GM23338 (cell line): ENCODE measurements around the gene F7. TPM values are rescaled to one million over a fixed set of nuclear protein-coding genes. Genes with fewer than 3 reads are reported as not detected.
A peak's percentile ranks its signal among the peaks of the same experiment; 100 is the strongest.

Source experiments
- ATAC-seq: fragments of 200-7000 bp; cut with Tn5 transposase; 3 replicates; pipeline ENCODE4 v1.9.1; 2020
- DNase-seq: peaks from one replicate; pipeline ENCODE4 v3.0.0-alpha.2; 2015; ENCODE audit warnings: low spot score
- H2AFZ ChIP-seq: fragments of 200-600 bp; sonication (generic); 2 replicates; pipeline ENCODE4 v1.8.0; 2016; ENCODE audit warnings: antibody characterized with exemption, mild to moderate bottlenecking, moderate library complexity
- H3F3A ChIP-seq: fragments of 200-600 bp; sonication (generic); replicated peaks from 2 replicates; pipeline ENCODE4 v1.8.0; 2017; ENCODE audit warnings: antibody characterized with exemption, mixed run types, low read depth
- H3K27ac ChIP-seq: fragments of 200-600 bp; sonication (generic); 2 replicates; pipeline ENCODE4 v1.6.1; 2016; ENCODE audit warnings: low read depth
- H3K27me3 ChIP-seq: fragments of 200-600 bp; sonication (generic); 2 replicates; pipeline ENCODE4 v1.8.0; 2016; ENCODE audit warnings: mild to moderate bottlenecking, mixed run types, moderate library complexity; ENCODE audit not compliant: insufficient read depth
- H3K36me3 ChIP-seq: fragments of 200-600 bp; sonication (generic); 2 replicates; pipeline ENCODE4 v1.8.0; 2016; ENCODE audit warnings: mild to moderate bottlenecking; ENCODE audit not compliant: insufficient read depth
- H3K4me1 ChIP-seq: fragments of 200-600 bp; sonication (generic); 2 replicates; pipeline ENCODE4 v1.8.0; 2016; ENCODE audit warnings: mild to moderate bottlenecking, moderate library complexity; ENCODE audit not compliant: insufficient read depth
- H3K4me2 ChIP-seq: fragments of 200-600 bp; sonication (generic); 2 replicates; pipeline ENCODE4 v1.7.1; 2017; ENCODE audit warnings: mixed run types
- H3K4me3 ChIP-seq: fragments of 200-600 bp; sonication (generic); 2 replicates; pipeline ENCODE4 v1.6.1; 2016; ENCODE audit warnings: mixed run types
- H3K79me2 ChIP-seq: fragments of 200-600 bp; sonication (generic); replicated peaks from 2 replicates; pipeline ENCODE4 v1.8.0; 2017; ENCODE audit warnings: mild to moderate bottlenecking; ENCODE audit not compliant: insufficient read depth
- H3K9me2 ChIP-seq: fragments of 200-600 bp; sonication (generic); 2 replicates; pipeline ENCODE4 v1.8.0; 2017; ENCODE audit not compliant: insufficient read depth
- H4K20me1 ChIP-seq: fragments of 200-600 bp; sonication (generic); replicated peaks from 2 replicates; pipeline ENCODE4 v1.8.0; 2017; ENCODE audit warnings: mild to moderate bottlenecking; ENCODE audit not compliant: insufficient read depth
- H3K27ac Mint-ChIP-seq: 2 replicates; pipeline ENCODE4 v1.8.0; 2020; ENCODE audit warnings: inconsistent platforms, mild to moderate bottlenecking, moderate library complexity, mixed read lengths
- H3K27me3 Mint-ChIP-seq: 3 replicates; pipeline ENCODE4 v1.8.0; 2022; ENCODE audit warnings: low read depth, mild to moderate bottlenecking, moderate library complexity, mixed read lengths, inconsistent platforms; ENCODE audit not compliant: insufficient read depth, poor library complexity
- H3K36me3 Mint-ChIP-seq: 3 replicates; pipeline ENCODE4 v1.8.0; 2021; ENCODE audit warnings: low read depth, mild to moderate bottlenecking, inconsistent platforms, moderate library complexity, mixed read lengths
- H3K4me1 Mint-ChIP-seq: 3 replicates; pipeline ENCODE4 v1.8.0; 2020; ENCODE audit warnings: mild to moderate bottlenecking, inconsistent platforms, mixed read lengths
- H3K4me3 Mint-ChIP-seq: 3 replicates; pipeline ENCODE4 v1.8.0; 2021; ENCODE audit warnings: moderate library complexity, mild to moderate bottlenecking, inconsistent platforms, mixed read lengths
- H3K9me3 Mint-ChIP-seq: 3 replicates; pipeline ENCODE4 v1.8.0; 2020; ENCODE audit warnings: moderate library complexity, mild to moderate bottlenecking, inconsistent platforms, mixed read lengths
- NANOG ChIP-seq: IDR thresholded peaks from 2 replicates; pipeline ENCODE4 v1.6.1; 2016; ENCODE audit warnings: antibody characterized with exemption, borderline replicate concordance
- ZNF331 ChIP-seq: fragments of 250-450 bp; sonication (Bioruptor Pico); IDR thresholded peaks from 2 replicates; pipeline ENCODE4 v1.5.0; 2020; ENCODE audit warnings: low read depth, mild to moderate bottlenecking, moderate library complexity
- polyA plus RNA-seq: library from polyadenylated mRNA; unstranded; fragments of >200 nt; fragmentation: Nextera tagmentation; extraction: Ambion mirVana; gene quantifications from 2 replicates; pipeline ENCODE4 v1.2.1, GENCODE V29; 2016
- total RNA-seq: library from RNA; depleted of rRNA; stranded (reverse); fragments of >200 nt; shearing (Covaris generic); gene quantifications from 2 replicates; pipeline ENCODE4 v1.2.3, GENCODE V29; 2014
- TF ChIP-seq, protein P1 (sequence below): fragments of 250-450 bp; sonication (Bioruptor Pico); IDR thresholded peaks from 2 replicates; pipeline ENCODE4 v1.5.0; 2020; ENCODE audit warnings: mild to moderate bottlenecking, moderate library complexity
- TF ChIP-seq, protein P2 (sequence below), 2 experiments: fragments of 200-600 bp in 1 of 2; sonication (generic) in 1 of 2; conservative IDR thresholded peaks; 2 replicates each; pipeline versions ENCODE4 v1.5.1 to v1.6.1; 2016 to 2017; ENCODE audit warnings: antibody characterized with exemption in 2 of 2, low read depth in 2 of 2, mild to moderate bottlenecking in 2 of 2, moderate library complexity in 1 of 2

The F7 gene
- total and polyA plus RNA-seq, 2 experiments from 2014 or later: 0.16 to 0.24 TPM

DNA sequence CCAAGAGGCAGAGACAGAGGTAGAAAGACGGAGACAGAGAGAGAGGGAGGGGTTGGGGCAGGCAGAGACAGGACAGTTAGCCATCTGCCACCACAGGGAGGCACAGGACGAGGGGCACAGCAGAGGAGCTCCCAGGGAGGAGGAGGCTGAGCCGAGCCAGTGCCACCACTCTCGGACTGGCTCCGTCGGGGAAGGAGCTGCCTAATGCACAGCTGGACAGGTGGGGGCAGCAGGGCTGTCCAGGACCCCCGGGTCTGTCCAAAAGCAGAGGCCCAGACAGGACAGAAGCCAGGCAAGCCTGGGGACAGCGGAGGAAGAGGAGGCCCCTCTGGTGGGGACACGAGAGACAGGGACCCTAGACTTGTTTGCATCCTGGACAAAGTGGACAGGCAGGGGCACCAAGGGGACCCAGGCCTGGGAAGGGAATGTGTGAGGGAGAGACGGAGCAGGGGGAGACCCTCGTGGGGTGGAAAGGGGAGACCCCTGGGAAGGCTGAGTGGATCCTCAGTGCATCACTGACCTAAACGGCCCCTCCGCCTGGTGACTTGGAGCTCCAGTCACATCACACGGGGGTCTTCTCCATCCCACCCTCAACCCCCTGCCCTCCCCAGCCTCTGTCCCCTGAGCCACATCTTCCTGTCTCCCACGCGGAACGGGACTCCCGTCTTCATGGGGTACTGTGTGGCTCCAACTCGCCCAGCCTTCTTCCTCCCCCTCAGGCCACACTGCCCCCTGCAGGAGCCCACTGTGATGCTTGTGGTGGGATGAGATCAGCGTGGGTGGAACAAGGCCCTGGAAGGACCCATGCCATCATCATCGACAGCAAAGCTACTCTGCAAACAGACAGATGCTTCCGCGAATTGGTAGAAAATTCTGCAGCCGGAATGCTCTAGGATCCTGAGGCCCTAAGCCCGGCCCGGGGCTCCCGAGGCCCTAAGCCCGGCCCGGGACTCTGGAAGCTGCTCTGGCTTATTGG is 17.9 kb downstream of the F7 start:
- H3K4me3 Mint-ChIP-seq: no peak overlapping the region; the same call in 2 of the 3 replicates
- peak; percentile 50 for DNase-seq

DNA sequence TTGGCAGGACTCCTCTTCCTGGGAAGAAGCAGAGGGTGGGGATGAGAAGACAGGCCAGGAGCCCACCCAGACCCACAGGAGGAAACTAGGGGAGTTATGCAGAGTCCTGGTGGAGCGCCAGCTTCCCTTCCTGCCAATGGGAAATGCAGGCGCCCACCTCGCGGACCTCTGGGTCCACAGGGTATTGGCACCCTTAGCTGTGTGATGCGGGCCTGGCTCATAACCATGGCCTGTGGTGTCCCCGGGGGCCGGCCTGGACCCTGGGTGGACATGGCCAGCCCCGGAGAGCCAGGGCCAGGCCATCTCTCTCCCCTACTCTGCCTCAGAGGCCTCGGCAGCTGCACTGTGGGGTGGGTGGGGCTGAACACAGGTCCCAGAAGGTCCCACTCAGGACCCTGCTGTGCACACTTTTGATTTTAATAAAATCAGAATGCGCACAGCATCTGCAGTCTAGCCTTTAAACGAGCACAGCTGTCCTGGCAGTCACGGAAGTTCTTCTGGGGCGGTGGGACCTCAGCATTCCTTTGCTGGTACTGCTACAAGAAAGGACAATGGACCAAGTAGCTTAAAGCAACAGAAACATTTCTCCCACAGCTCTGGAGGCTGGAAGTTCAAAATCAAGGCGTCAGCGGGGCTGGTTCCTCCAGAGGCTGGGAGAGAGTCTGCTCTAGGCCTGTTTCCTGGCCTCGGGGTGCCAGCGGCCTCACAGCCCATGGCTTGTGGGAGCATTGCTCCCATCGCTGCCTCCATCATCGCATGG is 18.8 kb downstream of the F7 start:
- H3K27ac ChIP-seq: no peak overlapping the region
- ATAC-seq: no peak
- no peaks in the 10 kb centered on the region for H3F3A ChIP-seq
- no peak overlapping the region for H2AFZ ChIP-seq
- H3K4me3 Mint-ChIP-seq: no peak overlapping the region
- no peaks in the 10 kb centered on the region for H4K20me1 ChIP-seq
- no peaks in the 10 kb centered on the region for H3K36me3 ChIP-seq
- H3K4me1 Mint-ChIP-seq: peaks cover 16% of the 10 kb centered on the region
- H3K27me3 ChIP-seq: no peaks in the 10 kb centered on the region
- H3K4me3 ChIP-seq: no peak overlapping the region
- no peaks in the 10 kb centered on the region for H3K9me2 ChIP-seq
- H3K36me3 Mint-ChIP-seq: no peaks in the 10 kb centered on the region; the same call in 2 of the 3 replicates
- H3K79me2 ChIP-seq: no peaks in the 10 kb centered on the region
- no peak overlapping the region for H3K27ac Mint-ChIP-seq
- DNase-seq: no peak
- H3K4me1 ChIP-seq: no peaks in the 10 kb centered on the region
- H3K27me3 Mint-ChIP-seq: peaks cover 17% of the 10 kb centered on the region
- no peak overlapping the region for H3K4me2 ChIP-seq
- H3K9me3 Mint-ChIP-seq: no peaks in the 10 kb centered on the region
- TF ChIP-seq NANOG (no peak), ZNF331 (no peak)
- TF ChIP-seq, protein P1, sequence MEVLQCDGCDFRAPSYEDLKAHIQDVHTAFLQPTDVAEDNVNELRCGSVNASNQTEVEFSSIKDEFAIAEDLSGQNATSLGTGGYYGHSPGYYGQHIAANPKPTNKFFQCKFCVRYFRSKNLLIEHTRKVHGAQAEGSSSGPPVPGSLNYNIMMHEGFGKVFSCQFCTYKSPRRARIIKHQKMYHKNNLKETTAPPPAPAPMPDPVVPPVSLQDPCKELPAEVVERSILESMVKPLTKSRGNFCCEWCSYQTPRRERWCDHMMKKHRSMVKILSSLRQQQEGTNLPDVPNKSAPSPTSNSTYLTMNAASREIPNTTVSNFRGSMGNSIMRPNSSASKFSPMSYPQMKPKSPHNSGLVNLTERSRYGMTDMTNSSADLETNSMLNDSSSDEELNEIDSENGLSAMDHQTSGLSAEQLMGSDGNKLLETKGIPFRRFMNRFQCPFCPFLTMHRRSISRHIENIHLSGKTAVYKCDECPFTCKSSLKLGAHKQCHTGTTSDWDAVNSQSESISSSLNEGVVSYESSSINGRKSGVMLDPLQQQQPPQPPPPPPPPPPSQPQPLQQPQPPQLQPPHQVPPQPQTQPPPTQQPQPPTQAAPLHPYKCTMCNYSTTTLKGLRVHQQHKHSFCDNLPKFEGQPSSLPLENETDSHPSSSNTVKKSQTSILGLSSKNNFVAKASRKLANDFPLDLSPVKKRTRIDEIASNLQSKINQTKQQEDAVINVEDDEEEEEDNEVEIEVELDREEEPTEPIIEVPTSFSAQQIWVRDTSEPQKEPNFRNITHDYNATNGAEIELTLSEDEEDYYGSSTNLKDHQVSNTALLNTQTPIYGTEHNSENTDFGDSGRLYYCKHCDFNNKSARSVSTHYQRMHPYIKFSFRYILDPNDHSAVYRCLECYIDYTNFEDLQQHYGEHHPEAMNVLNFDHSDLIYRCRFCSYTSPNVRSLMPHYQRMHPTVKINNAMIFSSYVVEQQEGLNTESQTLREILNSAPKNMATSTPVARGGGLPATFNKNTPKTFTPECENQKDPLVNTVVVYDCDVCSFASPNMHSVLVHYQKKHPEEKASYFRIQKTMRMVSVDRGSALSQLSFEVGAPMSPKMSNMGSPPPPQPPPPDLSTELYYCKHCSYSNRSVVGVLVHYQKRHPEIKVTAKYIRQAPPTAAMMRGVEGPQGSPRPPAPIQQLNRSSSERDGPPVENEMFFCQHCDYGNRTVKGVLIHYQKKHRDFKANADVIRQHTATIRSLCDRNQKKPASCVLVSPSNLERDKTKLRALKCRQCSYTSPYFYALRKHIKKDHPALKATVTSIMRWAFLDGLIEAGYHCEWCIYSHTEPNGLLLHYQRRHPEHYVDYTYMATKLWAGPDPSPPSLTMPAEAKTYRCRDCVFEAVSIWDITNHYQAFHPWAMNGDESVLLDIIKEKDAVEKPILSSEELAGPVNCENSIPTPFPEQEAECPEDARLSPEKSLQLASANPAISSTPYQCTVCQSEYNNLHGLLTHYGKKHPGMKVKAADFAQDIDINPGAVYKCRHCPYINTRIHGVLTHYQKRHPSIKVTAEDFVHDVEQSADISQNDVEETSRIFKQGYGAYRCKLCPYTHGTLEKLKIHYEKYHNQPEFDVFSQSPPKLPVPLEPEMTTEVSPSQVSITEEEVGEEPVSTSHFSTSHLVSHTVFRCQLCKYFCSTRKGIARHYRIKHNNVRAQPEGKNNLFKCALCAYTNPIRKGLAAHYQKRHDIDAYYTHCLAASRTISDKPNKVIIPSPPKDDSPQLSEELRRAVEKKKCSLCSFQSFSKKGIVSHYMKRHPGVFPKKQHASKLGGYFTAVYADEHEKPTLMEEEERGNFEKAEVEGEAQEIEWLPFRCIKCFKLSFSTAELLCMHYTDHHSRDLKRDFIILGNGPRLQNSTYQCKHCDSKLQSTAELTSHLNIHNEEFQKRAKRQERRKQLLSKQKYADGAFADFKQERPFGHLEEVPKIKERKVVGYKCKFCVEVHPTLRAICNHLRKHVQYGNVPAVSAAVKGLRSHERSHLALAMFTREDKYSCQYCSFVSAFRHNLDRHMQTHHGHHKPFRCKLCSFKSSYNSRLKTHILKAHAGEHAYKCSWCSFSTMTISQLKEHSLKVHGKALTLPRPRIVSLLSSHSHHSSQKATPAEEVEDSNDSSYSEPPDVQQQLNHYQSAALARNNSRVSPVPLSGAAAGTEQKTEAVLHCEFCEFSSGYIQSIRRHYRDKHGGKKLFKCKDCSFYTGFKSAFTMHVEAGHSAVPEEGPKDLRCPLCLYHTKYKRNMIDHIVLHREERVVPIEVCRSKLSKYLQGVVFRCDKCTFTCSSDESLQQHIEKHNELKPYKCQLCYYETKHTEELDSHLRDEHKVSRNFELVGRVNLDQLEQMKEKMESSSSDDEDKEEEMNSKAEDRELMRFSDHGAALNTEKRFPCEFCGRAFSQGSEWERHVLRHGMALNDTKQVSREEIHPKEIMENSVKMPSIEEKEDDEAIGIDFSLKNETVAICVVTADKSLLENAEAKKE (CRISPR knock-in tag): no peak

More for the DNA sequence above, 17.9 kb downstream of the F7 start:
- Histone ChIP-seq H3K27ac (no peak overlapping the region), H3K4me1 (no peaks in the 10 kb centered on the region), H3K4me3 (no peak overlapping the region), H3K27me3 (no peaks in the 10 kb centered on the region), H4K20me1 (no peaks in the 10 kb centered on the region), H2AFZ (peak overlapping the region; percentile 78), H3K9me2 (no peaks in the 10 kb centered on the region), H3K79me2 (no peaks in the 10 kb centered on the region), H3K36me3 (no peaks in the 10 kb centered on the region), H3K4me2 (no peak overlapping the region), H3F3A (no peaks in the 10 kb centered on the region)
- no peaks in the 10 kb centered on the region; the same call in 2 of the 3 replicates for H3K36me3 Mint-ChIP-seq
- peaks cover 12% of the 10 kb centered on the region for H3K27me3 Mint-ChIP-seq
- no peaks in the 10 kb centered on the region for H3K9me3 Mint-ChIP-seq
- TF ChIP-seq ZNF331 (no peak), NANOG (no peak)
- TF ChIP-seq, protein P2, sequence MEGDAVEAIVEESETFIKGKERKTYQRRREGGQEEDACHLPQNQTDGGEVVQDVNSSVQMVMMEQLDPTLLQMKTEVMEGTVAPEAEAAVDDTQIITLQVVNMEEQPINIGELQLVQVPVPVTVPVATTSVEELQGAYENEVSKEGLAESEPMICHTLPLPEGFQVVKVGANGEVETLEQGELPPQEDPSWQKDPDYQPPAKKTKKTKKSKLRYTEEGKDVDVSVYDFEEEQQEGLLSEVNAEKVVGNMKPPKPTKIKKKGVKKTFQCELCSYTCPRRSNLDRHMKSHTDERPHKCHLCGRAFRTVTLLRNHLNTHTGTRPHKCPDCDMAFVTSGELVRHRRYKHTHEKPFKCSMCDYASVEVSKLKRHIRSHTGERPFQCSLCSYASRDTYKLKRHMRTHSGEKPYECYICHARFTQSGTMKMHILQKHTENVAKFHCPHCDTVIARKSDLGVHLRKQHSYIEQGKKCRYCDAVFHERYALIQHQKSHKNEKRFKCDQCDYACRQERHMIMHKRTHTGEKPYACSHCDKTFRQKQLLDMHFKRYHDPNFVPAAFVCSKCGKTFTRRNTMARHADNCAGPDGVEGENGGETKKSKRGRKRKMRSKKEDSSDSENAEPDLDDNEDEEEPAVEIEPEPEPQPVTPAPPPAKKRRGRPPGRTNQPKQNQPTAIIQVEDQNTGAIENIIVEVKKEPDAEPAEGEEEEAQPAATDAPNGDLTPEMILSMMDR (conservative IDR thresholded peaks at IDR 0.05; ENCODE audit: low read depth in 2 of 2): peak; percentile 47 to 79
- peaks cover 11% of the 10 kb centered on the region for H3K4me1 Mint-ChIP-seq
- H3K27ac Mint-ChIP-seq: no peak overlapping the region
- peak; percentile 63 for ATAC-seq
